ENCODE results near the gene APMAP. TPM values are rescaled to one million over a fixed set of nuclear protein-coding genes. Genes with fewer than 3 reads are reported as not detected.

The APMAP gene
- total RNA-seq, 1 experiment from 2014 or later: 82.7 TPM

- ChIA-PET POLR2A (no interaction called here), CTCF (interaction anchor here (1.6 kb wide), 1 partner anchor 980 kb away, joined by 7 read pairs; no protein-coding TSS in a partner anchor), RAD21 (ENCODE audit: low non-redundant PET in 1 of 2, low total read pairs in 2 of 2, uncharacterized antibody in 2 of 2, unreplicated experiment in 2 of 2) (no interaction called here)
- intact Hi-C loops (cut with micrococcal nuclease): loop anchor here (10.0 kb wide), 1 partner anchor 382 kb away; no protein-coding TSS in a partner anchor
- Histone ChIP-seq H3K27me3 (ENCODE audit: insufficient read depth, low read length) (peaks cover 8% of the 10 kb centered on the region; the same call in 1 of the 2 replicates), H3K79me2 (ENCODE audit: insufficient read depth, low read length) (no peaks in the 10 kb centered on the region), H4K20me1 (ENCODE audit: insufficient read depth) (no peaks in the 10 kb centered on the region), H3K36me3 (ENCODE audit: control insufficient read depth in 1 of 2, insufficient read depth in 2 of 2, low read length in 2 of 2) (no peaks in the 10 kb centered on the region), H2AFZ (ENCODE audit: low read depth, low read length, poor library complexity, severe bottlenecking) (no peak overlapping the region), H3K9ac (ENCODE audit: low read length) (no peak overlapping the region), H3K27ac (ENCODE audit: low read depth, low read length) (no peak overlapping the region), H3K9me2 (ENCODE audit: insufficient read depth) (no peaks in the 10 kb centered on the region), H3K4me3 (replicated peaks in 1 of 2; ENCODE audit: low read depth in 1 of 2, low read length in 2 of 2) (no peak overlapping the region), H3K9me3 (ENCODE audit: control insufficient read depth in 1 of 2, insufficient read depth in 1 of 2, low read depth in 1 of 2, low read length in 2 of 2) (no peaks in the 10 kb centered on the region), H3K4me1 (ENCODE audit: control insufficient read depth in 1 of 2, insufficient read depth in 2 of 2, low read length in 2 of 2) (no peaks in the 10 kb centered on the region), H3K4me2 (ENCODE audit: low read length) (no peak overlapping the region)
- ATAC-seq (no peak), DNase-seq (ENCODE audit: low read depth, low spot score) (no peak)
- no TSS peak for BruUV-seq (replicated peaks)
- TF ChIP-seq CBX3 (IDR thresholded peaks at IDR 0.05; ENCODE audit: low read depth): no peak
- no peak for TF ChIP-seq REST (IDR thresholded peaks at IDR 0.05; ENCODE audit: low read depth)
- no peak for TF ChIP-seq JUND (IDR thresholded peaks at IDR 0.05)
- no peak for TF ChIP-seq EGR1 (IDR thresholded peaks at IDR 0.05; ENCODE audit: low read depth)
- TF ChIP-seq POLR2AphosphoS5 (IDR thresholded peaks at IDR 0.05; ENCODE audit: low read depth, low read length): no peak
- no peak for TF ChIP-seq SRF (IDR thresholded peaks at IDR 0.05; ENCODE audit: low read depth)
- no peak for TF ChIP-seq SIN3A (IDR thresholded peaks at IDR 0.05; ENCODE audit: low read depth)
- TF ChIP-seq ZNF274 (IDR thresholded peaks at IDR 0.05; ENCODE audit: low read depth, low read length): no peak
- no peak for TF ChIP-seq EZH2 (IDR thresholded peaks at IDR 0.05)
- no peak for TF ChIP-seq CEBPB (IDR thresholded peaks at IDR 0.05; ENCODE audit: low read depth)
- no peak for TF ChIP-seq SP1 (IDR thresholded peaks at IDR 0.05; ENCODE audit: low read depth)
- TF ChIP-seq POLR2A (IDR thresholded peaks at IDR 0.05; ENCODE audit: borderline replicate concordance, extremely low read depth, insufficient read depth, insufficient read length): no peak
- no peak for TF ChIP-seq ELF1 (IDR thresholded peaks at IDR 0.05; ENCODE audit: borderline replicate concordance, low read depth)
- no peak for TF ChIP-seq ATF3 (IDR thresholded peaks at IDR 0.05)
- no peak for TF ChIP-seq FOSL1 (IDR thresholded peaks at IDR 0.05; ENCODE audit: low read depth)
- TF ChIP-seq RAD21 (IDR thresholded peaks at IDR 0.05; ENCODE audit: low read depth): no peak
- TF ChIP-seq MAX (IDR thresholded peaks at IDR 0.05): no peak
- no peak for TF ChIP-seq ZFX (IDR thresholded peaks at IDR 0.05)
- TF ChIP-seq YY1 (IDR thresholded peaks at IDR 0.05; ENCODE audit: extremely low read depth, insufficient replicate concordance, low read depth, low read length): no peak
These were observed 75.5 kb downstream of the APMAP start for GRCh38 chr20:24917056-24917455.
